DLD1 (cell line): ENCODE data around the gene SHMT1.
"Not testable (repeated sequence)": the region's sequence is repeated elsewhere in the genome, so short reads cannot be mapped to it uniquely, and the experiment has no call there.

Source experiments
- in situ Hi-C: cut with HindIII; loops from 2 replicates; pipeline ENCODE4 v1.10.0; 2017; ENCODE audit warnings: low sequenced_read_pairs

The SHMT1 gene

DNA sequence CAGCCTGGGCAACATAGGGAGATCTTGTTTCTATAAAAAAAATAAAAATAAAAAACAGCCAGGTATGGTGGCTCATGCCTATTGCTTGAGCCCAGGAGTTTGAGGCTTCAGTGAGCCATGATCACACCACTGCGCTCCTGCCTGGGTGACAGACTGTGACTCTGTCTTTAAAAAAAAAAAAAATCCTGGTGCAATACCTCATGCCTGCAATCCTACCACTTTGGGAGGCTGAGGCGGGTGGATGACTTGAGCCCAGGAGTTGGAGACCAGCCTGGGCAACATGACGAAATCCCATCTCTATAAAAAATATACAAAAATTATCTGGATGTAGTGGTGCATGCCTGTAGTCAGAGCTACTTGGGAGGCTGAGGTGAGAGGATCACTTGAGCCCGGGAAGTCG, 15.3 kb upstream of the SHMT1 start:
- in situ Hi-C loops, result not testable (repeated sequence)

- in situ Hi-C loops, result no loop called here
These were observed 14.8 kb upstream of the SHMT1 start for GRCh38 chr17:18378205-18378505.

DNA sequence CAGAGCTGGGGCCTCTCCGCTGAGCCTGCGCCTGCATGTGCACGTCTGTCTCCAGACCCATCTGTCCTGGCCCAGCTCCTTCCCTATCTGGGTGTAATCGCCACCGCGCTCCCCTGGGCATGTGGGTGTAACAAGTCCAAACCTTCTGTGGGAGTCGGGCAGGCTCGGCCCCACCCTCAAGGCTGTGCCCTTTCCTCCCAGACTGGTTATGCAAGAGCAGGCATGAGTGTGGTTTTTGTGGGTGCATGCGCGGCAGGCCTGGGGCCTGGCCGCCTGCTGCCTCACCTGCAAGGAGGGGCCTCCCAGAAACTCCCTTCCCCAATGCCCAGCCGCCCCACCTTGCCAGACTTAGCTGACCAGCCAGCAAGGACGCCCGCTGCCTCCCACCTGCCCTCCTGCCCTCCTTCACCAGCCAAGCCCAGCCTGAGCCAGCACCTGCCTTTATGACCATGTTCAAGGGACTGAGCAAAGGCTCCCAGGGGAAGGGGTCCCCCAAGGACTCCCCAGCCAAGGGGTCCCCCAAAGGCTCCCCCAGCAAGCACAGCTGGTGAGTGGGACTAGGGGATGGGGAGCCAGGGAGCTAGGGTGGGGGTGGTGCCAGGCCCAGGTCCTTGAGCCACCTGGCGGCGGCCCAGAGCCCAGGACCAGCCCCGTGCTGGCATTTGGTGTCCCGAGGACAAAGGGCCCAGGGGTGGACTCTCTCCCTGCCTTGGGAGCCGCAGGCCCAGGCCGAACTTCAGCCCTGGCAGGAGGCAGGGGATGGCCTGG, 14.3 kb upstream of the SHMT1 start, which contains the start of gene EVPLL:
EVPLL (plus strand) TSS at position 342 of the 768 bp plus-strand sequence. CDS start 3,160 bp downstream, outside the sequence.
- in situ Hi-C loops, result no loop called here

DNA sequence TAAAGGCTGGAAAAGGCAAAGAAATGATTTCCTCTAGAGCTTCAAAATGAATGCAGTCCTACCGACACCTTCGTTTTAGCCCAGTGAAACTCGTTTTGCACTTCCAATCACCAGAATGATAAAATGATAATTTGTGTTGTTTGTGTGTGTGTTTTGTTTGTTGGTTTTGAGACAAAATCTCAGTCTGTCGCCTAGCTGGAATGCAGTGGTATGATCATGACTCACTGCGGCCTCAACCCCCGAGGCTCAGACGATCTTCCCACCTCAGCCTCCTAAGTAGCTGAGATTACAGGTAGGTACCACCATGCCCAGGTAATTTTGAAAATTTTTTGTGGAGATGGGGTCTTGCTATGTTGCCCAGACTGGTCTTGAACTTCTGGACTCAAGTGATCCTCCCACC, 10.9 kb upstream of the SHMT1 start:
- in situ Hi-C loops, result no loop called here

- in situ Hi-C loops, result not testable (repeated sequence)
These were observed 9.8 kb upstream of the SHMT1 start for GRCh38 chr17:18373181-18373580.

- in situ Hi-C loops, result no loop called here
These were observed 8.1 kb upstream of the SHMT1 start for GRCh38 chr17:18371455-18371854.

DNA sequence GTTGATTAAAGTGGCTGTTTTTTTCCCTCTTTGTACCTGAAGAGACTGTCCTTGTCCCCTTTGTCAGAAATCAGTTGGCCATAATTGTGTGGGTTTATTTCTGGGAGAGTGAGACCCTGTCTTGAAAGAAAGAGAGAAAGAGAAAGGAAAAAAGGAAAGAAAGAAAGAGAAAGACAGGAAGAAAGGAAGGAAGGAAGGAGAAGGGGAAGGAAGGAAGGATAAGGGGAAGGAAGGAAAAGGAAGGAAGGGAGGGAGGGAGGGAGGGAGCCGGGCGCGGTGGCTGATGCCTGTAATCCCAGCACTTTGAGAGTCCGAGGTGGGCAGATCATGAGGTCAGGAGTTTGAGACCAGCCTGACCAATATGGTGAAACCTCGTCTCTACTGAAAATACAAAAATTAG, 7.4 kb upstream of the SHMT1 start:
- in situ Hi-C loops, result no loop called here

- in situ Hi-C loops, result no loop called here
These were observed 5.6 kb upstream of the SHMT1 start for GRCh38 chr17:18368946-18369345.

GRCh38 chr17:18364166-18364565, 816 bp upstream of the SHMT1 start:
- in situ Hi-C loops, result no loop called here

DNA sequence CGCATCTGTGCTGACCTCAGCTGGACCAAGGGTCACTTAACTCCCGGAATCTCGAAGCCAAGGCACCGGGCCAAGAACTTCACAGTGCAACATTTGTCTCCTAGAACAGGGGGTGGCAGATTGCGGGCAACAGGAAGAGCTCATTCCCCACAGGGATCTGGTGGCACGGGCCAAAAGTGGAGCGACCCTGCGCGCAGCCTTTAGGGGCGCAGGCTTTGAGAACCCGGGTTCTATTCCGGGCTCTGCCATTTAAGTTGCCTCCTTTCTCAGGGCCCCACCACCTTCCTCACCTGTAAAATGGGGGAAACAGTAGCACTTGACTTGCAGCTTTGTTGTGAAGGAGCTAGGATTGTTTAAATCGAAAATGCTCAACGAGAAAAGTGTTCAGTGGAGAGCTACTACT, 651 bp downstream of the SHMT1 start:
- in situ Hi-C loops, result no loop called here

GRCh38 chr17:18361837-18362697, 1.3 kb downstream of the SHMT1 start:
- in situ Hi-C loops, result no loop called here

GRCh38 chr17:18360518-18360917, 2.8 kb downstream of the SHMT1 start:
- in situ Hi-C loops, result no loop called here

DNA sequence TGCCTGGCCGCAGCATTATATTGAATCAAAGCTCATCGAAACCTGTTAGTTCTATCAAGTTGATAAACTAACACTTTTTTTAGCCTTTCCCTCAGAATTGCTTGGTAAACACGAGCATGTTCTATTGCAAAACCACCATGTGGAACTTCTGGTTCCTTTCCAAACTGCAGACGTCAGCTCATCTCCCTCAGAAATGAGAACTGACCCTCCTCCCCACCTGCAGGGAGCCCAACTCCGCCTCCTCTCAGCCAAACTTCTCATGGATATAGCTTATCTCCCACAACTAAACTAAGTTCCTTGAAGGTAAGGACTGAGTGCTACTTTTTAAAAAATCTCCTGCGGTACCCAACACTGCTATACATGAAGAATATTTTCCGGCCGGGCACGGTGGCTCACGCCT, 6.7 kb downstream of the SHMT1 start:
- in situ Hi-C loops, result no loop called here

DNA sequence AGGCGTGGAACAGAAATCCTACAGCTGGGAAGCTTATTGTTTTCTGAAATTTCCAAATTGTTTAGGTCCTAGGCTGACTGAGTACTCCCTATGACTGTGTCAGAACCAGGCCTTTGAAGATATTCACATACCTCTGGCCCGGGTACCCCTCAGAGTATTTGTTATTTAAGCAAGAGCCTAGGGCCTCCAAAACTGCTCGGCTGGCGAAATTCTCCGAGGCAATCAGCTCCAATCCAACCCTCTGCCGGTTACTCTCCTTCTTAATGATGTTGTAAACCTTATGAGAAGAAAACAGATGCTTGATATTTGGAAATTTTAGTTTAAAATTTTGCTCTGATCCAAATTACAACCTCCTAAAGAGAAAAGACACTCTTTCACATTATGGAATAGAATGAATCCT, 9.8 kb downstream of the SHMT1 start:
- in situ Hi-C loops, result no loop called here

DNA sequence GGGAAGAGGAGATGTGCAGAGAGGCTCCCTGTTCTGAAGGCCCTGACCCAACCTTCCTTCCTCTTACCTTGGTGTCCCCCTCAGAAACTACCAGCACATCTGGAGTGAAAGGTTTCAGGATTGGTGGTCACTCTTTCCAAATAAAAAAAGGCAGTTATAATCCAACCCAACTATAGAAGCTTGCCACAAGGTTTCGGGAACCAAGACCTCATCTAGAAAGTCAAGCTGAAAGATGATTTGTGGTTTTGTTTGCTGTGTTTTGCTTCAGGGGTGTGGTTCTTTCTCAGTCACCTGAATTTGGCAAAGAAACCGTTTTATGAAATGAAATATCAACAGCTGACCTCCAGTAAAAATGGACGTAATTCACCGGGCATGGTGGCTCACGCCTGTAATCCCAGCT, 19.3 kb downstream of the SHMT1 start:
- in situ Hi-C loops, result no loop called here

GRCh38 chr17:18339933-18340332, 23.4 kb downstream of the SHMT1 start:
- in situ Hi-C loops, result no loop called here

DNA sequence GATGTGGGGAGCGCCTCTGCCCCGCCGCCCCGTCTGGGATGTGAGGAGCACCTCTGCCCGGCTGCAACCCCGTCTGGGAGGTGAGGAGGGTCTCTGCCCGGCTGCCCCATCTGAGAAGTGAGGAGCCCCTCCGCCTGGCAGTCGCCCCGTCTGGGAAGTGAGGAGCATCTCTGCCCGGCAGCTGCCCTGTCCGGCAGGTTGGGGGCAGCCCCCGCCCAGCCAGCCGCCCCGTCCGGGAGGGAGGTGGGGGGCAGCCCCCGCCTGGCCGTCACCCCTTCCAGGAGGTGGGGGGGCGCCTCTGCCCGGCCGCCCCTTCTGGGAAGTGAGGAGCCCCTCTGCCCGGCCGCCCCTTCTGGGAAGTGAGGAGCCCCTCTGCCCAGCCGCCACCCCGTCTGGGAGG, 25.2 kb downstream of the SHMT1 start:
- in situ Hi-C loops, result not testable (repeated sequence)

DNA sequence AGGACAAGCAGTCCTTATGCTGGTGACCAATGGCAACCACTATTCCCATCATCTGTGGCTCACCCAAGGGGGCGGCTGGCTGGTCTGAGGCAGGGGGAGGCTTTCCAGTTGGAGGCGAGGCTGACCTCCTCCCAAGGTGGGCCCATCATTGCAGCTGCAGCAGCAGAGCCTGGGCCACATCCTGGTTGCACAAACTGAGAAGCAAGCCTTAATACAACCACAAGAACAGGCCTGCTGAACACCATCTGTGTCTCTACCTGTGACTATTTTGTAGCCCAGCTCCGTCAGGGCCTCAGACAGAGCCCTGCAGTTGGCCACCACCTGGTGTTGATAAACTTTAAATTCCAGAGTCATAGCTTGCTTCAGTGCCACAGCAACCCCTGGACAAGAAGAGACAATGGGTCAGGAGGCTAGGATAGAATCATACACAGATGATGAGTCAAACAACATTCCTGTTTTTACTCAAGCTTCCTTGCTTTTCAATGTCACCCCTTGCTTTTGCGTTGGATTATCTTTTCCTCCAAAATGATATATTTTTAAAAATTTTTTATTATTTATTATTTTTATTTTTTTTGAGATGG, 30.4 kb downstream of the SHMT1 start:
- in situ Hi-C loops, result no loop called here

GRCh38 chr17:18331879-18332278, 31.5 kb downstream of the SHMT1 start:
- in situ Hi-C loops, result no loop called here

DNA sequence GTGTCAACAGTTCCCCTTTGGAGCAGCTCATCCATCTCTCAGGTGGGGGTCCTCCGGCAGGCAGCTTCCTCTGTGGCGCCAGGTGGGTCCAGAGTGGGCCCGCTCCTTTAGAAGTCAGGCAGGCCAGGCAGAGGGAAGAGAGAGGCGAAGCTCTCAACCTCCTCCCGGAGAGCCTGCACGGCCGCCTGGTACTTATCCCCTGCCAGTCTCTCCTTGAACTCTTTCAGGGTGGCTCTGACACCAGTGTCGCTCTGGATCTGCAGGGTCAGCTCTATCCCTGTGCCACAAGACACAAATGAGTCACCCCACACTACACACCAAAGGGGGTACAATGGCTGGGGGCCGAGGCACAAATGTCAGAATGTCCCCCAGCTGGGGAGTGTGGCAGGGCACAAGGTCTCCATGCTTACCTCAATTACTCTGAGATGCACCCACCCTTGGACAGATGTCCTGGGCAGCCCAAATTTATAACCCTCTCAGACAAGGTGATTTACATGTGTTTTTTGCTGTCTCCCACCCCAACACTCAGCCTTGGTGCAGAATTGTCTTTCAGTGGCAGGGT, 34.6 kb downstream of the SHMT1 start:
- in situ Hi-C loops, result no loop called here

DNA sequence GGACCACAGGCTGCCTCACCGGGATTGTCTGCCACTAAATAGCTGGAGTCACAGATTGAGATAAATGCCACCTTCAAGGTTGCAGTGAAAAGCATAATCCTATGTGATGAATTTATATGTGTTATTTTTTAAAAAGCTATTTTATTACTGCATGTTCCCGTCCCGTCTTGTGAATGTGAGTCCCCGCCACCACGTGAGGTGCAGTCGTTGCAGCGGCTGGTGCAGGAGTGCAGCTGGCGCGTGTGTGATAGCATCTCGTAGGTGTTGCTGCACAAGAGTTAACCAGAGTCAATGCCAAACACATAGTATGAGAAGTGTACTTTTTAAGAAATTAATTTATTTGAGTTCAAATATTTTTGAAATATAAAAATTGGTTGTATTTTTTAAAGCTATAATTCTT, 35.8 kb downstream of the SHMT1 start:
- in situ Hi-C loops, result no loop called here

DNA sequence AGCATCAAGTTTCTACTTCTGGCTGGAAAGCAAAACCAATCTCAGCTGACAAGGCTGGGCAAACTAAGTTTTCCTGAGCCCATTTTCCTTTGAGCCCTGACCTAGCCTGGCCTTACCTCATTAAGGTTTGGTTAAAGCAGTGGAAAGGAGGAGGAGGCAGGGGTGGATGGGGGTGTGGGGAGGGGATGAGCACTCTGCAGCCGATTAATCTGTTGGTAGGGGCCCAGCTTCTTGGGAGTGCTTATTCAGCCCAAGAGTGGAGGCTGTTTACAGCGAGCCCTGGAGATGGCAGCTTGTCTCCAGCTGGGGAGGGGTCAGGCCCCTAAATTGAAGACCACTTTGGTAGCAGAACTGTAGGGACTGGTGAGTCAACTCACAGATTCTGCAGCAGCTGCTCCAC, 36.3 kb downstream of the SHMT1 start:
- in situ Hi-C loops, result no loop called here
